HG02798 (cell line): ENCODE measurements around the gene PTGR3.
"Not testable (repeated sequence)": the region's sequence is repeated elsewhere in the genome, so short reads cannot be mapped to it uniquely, and the experiment has no call there.

Experiments
- ATAC-seq: cut with Tn5 transposase; IDR thresholded peaks from one replicate; pipeline ENCODE4 v1.9.1; 2021; ENCODE audit warnings: mild to moderate bottlenecking; ENCODE audit not compliant: unreplicated experiment, poor library complexity

The PTGR3 gene

GRCh38 chr18:75204269-75204731 lies 4.6 kb downstream of the PTGR3 start:
- ATAC-seq: no peak

GRCh38 chr18:75203416-75204268 lies 5.3 kb downstream of the PTGR3 start:
- no peak for ATAC-seq

GRCh38 chr18:75202696-75203365 lies 6.1 kb downstream of the PTGR3 start:
- ATAC-seq: no peak

- ATAC-seq: no peak
These were observed 7.4 kb downstream of the PTGR3 start for GRCh38 chr18:75201282-75202270.

GRCh38 chr18:75200605-75201280 lies 8.2 kb downstream of the PTGR3 start:
- no peak for ATAC-seq

- no peak for ATAC-seq
These were observed 8.9 kb downstream of the PTGR3 start for GRCh38 chr18:75200071-75200470.

- ATAC-seq: no peak
These were observed 9.6 kb downstream of the PTGR3 start for GRCh38 chr18:75199327-75199726.

GRCh38 chr18:75198036-75198435 lies 10.9 kb downstream of the PTGR3 start:
- no peak for ATAC-seq

- no peak for ATAC-seq
These were observed 16.0 kb downstream of the PTGR3 start for GRCh38 chr18:75192899-75193298.

- ATAC-seq: no peak
These were observed 19.2 kb downstream of the PTGR3 start for GRCh38 chr18:75189696-75190095.

GRCh38 chr18:75187702-75188101 lies 21.2 kb downstream of the PTGR3 start:
- not testable (repeated sequence) for ATAC-seq

GRCh38 chr18:75185460-75185859 lies 23.5 kb downstream of the PTGR3 start:
- ATAC-seq: no peak

- no peak for ATAC-seq
These were observed 24.9 kb downstream of the PTGR3 start for GRCh38 chr18:75183973-75184493.

GRCh38 chr18:75183524-75183923 lies 25.4 kb downstream of the PTGR3 start:
- no peak for ATAC-seq

- ATAC-seq: no peak
These were observed 28.9 kb downstream of the PTGR3 start for GRCh38 chr18:75179819-75180600.

- ATAC-seq: no peak
These were observed 30.6 kb downstream of the PTGR3 start for GRCh38 chr18:75178376-75178775.

- ATAC-seq: no peak
These were observed 32.1 kb downstream of the PTGR3 start for GRCh38 chr18:75176849-75177248.

GRCh38 chr18:75173738-75174137 lies 35.2 kb downstream of the PTGR3 start:
- ATAC-seq: no peak

- ATAC-seq: peak; percentile 99
These were observed 35.9 kb downstream of the PTGR3 start for GRCh38 chr18:75173125-75173432.
